Brain pericyte (primary cell): ENCODE measurements around the gene WDR53.
"Not testable (repeated sequence)": the region's sequence is repeated elsewhere in the genome, so short reads cannot be mapped to it uniquely, and the experiment has no call there.

Experiments used
- DNase-seq: peaks from one replicate; pipeline ENCODE4 v3.0.0-alpha.2; 2012; ENCODE audit warnings: low read depth, low spot score

Gene WDR53

DNA sequence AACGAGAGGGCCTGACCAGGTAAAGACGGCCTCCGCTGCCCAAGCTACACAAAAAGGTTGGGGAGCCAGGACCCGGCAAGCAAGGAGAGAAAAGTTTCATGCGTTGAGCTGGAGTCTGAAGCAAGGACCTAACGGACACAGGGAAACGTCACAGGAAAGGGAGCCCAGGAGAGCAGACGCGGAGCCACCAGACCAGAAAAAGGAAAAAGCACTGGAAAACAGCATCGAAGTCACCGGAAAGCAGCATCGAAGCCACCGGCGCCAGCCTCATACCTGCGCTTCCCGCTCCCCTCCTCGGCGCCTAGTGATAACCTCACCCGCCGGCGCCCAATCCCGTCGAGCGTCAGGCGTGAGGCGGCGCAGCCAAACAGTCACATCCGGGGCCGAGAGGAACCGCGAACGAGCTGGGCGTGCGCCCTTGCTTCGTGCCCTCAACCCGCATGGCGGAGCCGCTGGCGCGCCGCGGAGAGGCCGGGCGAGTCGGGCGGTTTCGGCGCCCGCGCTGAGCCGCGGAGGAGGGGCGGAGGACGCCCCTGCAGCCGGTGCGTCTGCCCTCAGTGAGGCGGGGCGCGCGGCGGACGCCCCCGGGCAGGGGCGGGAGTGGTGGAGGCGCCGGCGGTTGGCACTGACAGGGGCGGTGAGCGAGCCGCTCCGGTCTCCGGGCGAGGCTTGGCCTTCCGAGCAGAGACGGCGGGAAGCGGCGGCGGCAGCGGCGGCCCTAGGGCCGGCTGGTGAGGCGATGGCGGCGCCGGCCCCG, at the start of gene WDR53, which contains the start of gene FBXO45:
TSS of gene WDR53 (minus strand) at position 309 of the 757 bp plus-strand sequence. CDS start 7,079 bp downstream, outside the sequence.
TSS of gene FBXO45 (plus strand) at position 415 of the 757 bp plus-strand sequence. CDS start at position 740, 325 bp downstream.
- peak; percentile 85 for DNase-seq

GRCh38 chr3:196617256-196617655, 48.9 kb upstream of the WDR53 start:
- DNase-seq, result no peak

DNA sequence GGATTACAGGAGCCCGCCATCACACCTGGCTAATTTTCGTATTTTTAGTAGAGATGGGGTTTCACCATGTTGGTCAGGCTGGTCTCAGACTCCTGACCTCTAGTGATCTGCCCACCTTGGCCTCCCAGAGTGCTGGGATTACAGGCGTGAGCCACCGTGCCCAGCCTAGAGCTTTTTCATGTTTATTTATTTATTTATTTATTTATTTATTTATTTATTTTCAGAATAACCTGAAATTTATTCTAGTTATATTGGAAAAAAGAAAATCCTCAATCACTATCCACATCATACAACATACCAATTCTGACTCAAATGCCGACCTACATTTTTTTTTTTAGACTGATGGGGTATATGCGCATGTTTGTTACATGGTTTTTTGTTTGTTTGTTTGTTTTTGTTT, 46.9 kb upstream of the WDR53 start:
- DNase-seq, result not testable (repeated sequence)

DNA sequence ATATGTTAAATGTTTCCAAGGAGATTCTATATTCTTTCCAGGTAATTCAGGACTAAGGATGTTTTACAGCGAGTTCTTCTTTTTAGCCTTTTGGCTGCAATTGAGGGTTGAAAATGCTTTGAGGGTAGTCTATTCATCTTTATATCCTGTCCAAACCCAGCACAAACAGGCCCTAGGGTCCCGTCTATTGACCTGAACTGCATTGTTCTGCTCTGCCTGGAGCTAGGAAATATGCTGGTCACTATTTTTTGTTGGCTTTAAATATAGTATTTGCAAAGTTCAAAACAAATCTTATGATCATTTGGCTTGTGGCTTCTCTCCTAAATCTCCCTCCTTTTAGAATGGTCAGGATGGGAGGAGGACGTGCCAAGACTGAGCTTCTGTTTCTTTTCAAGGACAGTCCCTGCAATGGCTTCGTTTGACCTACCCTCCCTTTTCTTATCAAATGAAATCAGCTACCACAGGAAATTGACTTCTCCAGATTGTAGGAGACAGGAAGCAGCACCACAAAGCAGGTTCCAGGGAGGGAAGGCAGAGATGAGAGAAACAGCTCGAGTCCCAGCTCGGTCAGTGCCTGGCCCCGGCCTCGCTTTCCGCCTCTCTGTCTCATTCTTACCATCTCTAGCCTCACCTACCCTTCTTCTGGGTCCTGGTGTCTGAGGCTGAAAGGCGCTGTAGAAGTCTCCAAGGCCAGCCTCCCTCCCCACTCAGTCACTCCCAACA, 43.6 kb upstream of the WDR53 start:
- DNase-seq, result no peak

- DNase-seq, result no peak
These were observed 41.6 kb upstream of the WDR53 start for GRCh38 chr3:196609805-196610515.

DNA sequence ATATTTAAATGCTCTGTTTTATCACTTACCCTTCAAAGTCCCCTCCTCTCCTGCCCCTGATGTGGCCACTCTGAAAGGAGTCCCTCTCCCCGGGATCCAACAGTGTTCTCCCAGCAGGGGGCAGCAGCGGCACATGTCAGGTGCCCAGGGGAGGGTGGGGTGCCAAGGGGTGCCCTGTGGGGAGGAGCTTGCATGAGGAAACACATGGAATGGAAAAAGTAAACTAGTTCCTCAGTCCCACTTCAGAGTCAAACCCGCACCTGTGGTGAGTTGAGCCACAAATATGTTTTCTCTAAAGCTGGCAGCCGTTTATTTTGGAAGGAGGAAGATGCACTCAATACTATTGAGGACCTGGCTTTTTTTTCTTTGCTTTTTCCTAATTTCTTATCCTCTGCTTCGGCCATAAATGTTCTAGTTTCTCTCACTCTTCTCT, 41.0 kb upstream of the WDR53 start:
- peak; percentile 27 for DNase-seq

GRCh38 chr3:196608693-196609092, 40.3 kb upstream of the WDR53 start:
- DNase-seq, result no peak

GRCh38 chr3:196604548-196604947, 36.2 kb upstream of the WDR53 start:
- no peak for DNase-seq

GRCh38 chr3:196603683-196604082, 35.3 kb upstream of the WDR53 start:
- DNase-seq, result no peak

GRCh38 chr3:196602673-196603072, 34.3 kb upstream of the WDR53 start:
- DNase-seq, result no peak

DNA sequence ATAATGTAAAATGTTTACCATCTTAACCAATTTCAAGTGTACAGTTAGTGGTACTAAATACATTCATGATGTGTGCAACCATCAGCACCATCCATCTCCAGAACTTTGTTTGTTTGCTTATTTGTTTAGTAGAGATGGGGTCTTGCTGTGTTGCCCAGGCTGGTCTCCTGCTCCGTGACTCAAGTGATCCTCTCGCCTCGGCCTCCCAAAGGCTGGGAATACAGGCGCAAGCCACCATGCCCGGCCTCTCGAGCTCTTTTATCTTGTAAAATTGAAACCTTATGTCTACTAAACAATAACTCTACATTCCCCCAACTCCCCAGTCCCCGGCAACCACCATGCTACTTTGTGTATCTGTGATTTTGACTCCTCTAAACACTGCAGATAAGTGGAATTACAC, 32.0 kb upstream of the WDR53 start:
- DNase-seq, result no peak

DNA sequence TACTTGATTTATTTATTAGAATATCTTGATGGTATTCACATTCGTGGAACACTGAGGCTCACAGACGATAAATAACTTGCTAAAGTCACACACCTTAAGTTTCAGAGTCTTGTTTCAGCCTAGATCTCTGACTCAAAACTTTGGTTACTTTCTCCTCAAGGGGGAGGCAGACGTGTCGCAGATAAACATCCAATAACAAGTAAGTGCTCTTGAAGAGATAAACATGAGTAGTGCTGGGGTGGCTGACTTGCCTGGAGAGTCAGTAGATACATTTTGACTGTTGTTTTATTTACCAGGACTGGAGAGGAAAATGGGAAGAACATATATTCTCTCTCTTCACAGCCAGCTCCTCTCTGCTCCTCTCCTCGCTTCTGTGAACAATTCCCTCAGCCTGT, 31.4 kb upstream of the WDR53 start:
- no peak for DNase-seq

GRCh38 chr3:196597971-196598733, 29.8 kb upstream of the WDR53 start:
- not testable (repeated sequence) for DNase-seq

DNA sequence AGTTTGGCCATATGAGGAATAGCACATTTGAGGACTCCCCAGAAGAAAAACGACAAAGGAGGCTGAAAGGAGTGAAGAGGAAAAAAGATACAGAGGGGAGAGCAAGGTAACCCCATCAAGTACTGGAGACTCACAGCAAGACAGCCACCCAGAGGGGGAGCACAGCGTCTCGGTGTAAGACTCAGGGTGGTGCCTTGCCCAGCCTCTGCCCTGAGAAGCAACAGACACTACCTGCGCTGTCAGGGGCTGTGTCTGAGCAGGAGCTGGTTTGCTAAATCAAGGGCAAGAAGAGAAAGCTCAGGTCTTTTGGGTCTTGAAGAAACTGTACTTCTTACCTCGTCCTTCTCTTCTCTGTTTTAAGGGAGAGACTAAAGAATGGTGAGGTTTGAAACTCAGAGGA, 28.0 kb upstream of the WDR53 start:
- DNase-seq, result no peak

DNA sequence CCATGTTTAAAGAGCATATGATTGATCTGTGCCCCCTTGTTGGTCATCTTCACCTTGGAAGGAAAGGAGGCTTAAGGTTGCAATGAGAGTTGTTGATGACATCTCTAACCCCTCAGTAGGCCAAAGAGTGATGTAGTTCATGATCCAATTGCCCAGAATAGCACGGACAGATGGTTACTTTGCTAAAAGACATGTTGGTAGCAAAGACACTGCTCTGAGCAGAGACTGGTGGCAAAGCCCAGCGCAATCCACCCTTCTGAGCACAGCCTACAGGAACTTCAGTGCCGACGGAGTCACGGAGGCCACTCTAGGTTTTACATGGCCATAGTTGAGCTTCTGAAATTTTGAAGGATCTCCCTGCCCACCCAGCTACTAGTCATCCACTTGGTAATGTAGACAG, 21.9 kb upstream of the WDR53 start:
- DNase-seq, result no peak

DNA sequence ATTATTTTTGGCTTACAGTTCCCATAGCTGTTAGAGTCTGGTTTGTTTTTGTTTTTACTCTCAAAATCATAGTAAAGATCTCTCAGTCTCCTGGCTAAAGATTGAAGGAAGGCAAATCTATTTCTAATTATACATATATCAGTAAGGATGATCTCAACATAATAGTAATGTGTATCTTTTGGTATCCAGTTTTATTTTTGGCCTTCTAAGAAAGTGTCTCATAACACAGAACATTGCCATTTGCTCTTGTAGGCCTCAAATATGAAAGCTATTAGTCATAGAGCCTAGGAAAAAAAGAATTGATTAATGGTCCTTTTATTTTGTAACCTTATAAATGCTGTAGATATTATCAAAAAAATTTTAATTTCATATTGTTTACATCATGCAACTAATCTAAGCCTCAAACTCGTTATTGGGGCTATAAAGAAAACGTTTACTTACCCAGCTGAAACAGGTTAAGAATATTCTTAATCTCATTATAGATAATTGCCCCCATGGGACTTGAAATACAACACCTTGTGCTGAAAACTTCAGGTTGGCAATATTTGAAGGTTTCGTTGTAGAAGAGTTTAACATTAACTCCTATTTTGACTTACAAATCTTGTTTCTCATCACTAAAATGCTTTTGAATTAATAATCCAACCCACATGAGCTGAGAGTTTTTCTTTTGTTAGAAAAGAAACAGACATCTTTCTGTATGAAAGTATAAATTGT, 16.8 kb upstream of the WDR53 start:
- no peak for DNase-seq

- no peak for DNase-seq
These were observed 4.0 kb upstream of the WDR53 start for GRCh38 chr3:196572389-196572788.

GRCh38 chr3:196570332-196570731, 2.0 kb upstream of the WDR53 start:
- DNase-seq, result not testable (repeated sequence)

DNA sequence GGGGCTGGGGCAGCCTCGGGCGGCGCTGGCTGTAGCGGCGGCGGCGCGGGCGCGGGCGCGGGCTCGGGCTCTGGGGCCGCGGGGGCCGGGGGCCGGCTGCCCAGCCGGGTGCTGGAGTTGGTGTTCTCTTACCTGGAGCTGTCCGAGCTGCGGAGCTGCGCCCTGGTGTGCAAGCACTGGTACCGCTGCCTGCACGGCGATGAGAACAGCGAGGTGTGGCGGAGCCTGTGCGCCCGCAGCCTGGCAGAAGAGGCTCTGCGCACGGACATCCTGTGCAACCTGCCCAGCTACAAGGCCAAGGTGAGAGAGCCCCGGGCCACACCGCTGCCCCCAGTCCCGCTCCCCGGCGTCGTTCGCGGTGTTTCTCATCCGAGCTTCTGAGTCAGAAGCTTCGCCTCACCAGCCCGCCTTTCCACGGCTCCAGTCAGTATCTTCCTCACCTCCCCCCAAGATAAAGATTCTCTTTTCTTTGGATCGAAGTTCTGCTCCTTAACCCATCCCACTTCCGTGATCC, 706 bp upstream of the WDR53 start:
- DNase-seq, result no peak

- DNase-seq, result no peak
These were observed 4.6 kb downstream of the WDR53 start for GRCh38 chr3:196563721-196564225.
